H9 (cell line): ENCODE measurements around the gene NPTX1. TPM values are rescaled to one million over a fixed set of nuclear protein-coding genes. Genes with fewer than 3 reads are reported as not detected.

Experiments
- DNase-seq: peaks from one replicate; pipeline ENCODE4 v3.0.0-alpha.2; 2017
- H2AFZ ChIP-seq: one replicate; pipeline ENCODE4 v1.6.1; 2013; ENCODE audit warnings: mild to moderate bottlenecking, low read length, control low read depth, moderate library complexity
- H2AK5ac ChIP-seq: 2 replicates; pipeline ENCODE4 v1.6.1; 2013; ENCODE audit warnings: low read length, control low read depth, mixed read lengths; ENCODE audit not compliant: insufficient read length
- H2BK120ac ChIP-seq: one replicate; pipeline ENCODE4 v1.6.1; 2013; ENCODE audit warnings: low read depth, mild to moderate bottlenecking, low read length, control low read depth, inconsistent platforms; ENCODE audit not compliant: poor library complexity, severe bottlenecking
- H2BK12ac ChIP-seq: 2 replicates; pipeline ENCODE4 v1.6.1; 2013; ENCODE audit warnings: low read length, control low read depth, mixed read lengths, low read depth; ENCODE audit not compliant: insufficient read length
- H2BK15ac ChIP-seq: 2 replicates; pipeline ENCODE4 v1.6.1; 2013; ENCODE audit warnings: low read depth, low read length, control low read depth
- H2BK20ac ChIP-seq: one replicate; pipeline ENCODE4 v1.6.1; 2013; ENCODE audit warnings: low read depth, mild to moderate bottlenecking, low read length, control low read depth, inconsistent platforms; ENCODE audit not compliant: poor library complexity, severe bottlenecking
- H2BK5ac ChIP-seq: 2 replicates; pipeline ENCODE4 v1.6.1; 2013; ENCODE audit warnings: low read length, control low read depth, mixed read lengths; ENCODE audit not compliant: insufficient read length
- H3K14ac ChIP-seq: 2 replicates; pipeline ENCODE4 v1.6.1; 2013; ENCODE audit warnings: low read length, control low read depth; ENCODE audit not compliant: insufficient read depth
- H3K18ac ChIP-seq: 2 replicates; pipeline ENCODE4 v1.6.1; 2013; ENCODE audit warnings: low read depth, mild to moderate bottlenecking, mixed read lengths, low read length, control low read depth; ENCODE audit not compliant: insufficient read length
- H3K23ac ChIP-seq: 2 replicates; pipeline ENCODE4 v1.6.1; 2013; ENCODE audit warnings: low read length, control low read depth, mixed read lengths, low read depth; ENCODE audit not compliant: insufficient read length
- H3K23me2 ChIP-seq: 2 replicates; pipeline ENCODE4 v1.6.1; 2013; ENCODE audit warnings: low read depth, mild to moderate bottlenecking, mixed read lengths, low read length, control low read depth; ENCODE audit not compliant: insufficient read length, poor library complexity, severe bottlenecking
- H3K27ac ChIP-seq: 2 replicates; pipeline ENCODE4 v1.5.1; 2013; ENCODE audit warnings: low read length, control low read depth, mixed read lengths, low read depth; ENCODE audit not compliant: insufficient read length
- H3K27me3 ChIP-seq: 2 replicates; pipeline ENCODE4 v1.6.1; 2013; ENCODE audit warnings: low read length, control low read depth, inconsistent platforms; ENCODE audit not compliant: insufficient read depth
- H3K4ac ChIP-seq: 2 replicates; pipeline ENCODE4 v1.6.1; 2013; ENCODE audit warnings: low read depth, mild to moderate bottlenecking, control low read depth, inconsistent platforms, low read length, moderate library complexity
- H3K4me1 ChIP-seq: 2 replicates; pipeline ENCODE4 v1.6.1; 2013; ENCODE audit warnings: low read length, control low read depth, inconsistent platforms; ENCODE audit not compliant: insufficient read depth
- H3K4me2 ChIP-seq: 2 replicates; pipeline ENCODE4 v1.6.1; 2013; ENCODE audit warnings: low read length, control low read depth, mixed read lengths; ENCODE audit not compliant: insufficient read length, insufficient read depth
- H3K56ac ChIP-seq: 2 replicates; pipeline ENCODE4 v1.6.1; 2013; ENCODE audit warnings: low read depth, mild to moderate bottlenecking, mixed read lengths, low read length, control low read depth; ENCODE audit not compliant: insufficient read length
- H3K79me1 ChIP-seq: 2 replicates; pipeline ENCODE4 v1.6.1; 2013; ENCODE audit warnings: low read depth, mild to moderate bottlenecking, moderate library complexity, low read length, control low read depth, inconsistent platforms; ENCODE audit not compliant: insufficient read depth, poor library complexity, severe bottlenecking
- H3K79me2 ChIP-seq: 2 replicates; pipeline ENCODE4 v1.6.1; 2013; ENCODE audit warnings: low read length, control low read depth, inconsistent platforms; ENCODE audit not compliant: insufficient read depth
- H3K9ac ChIP-seq: 2 replicates; pipeline ENCODE4 v1.6.1; 2013; ENCODE audit warnings: low read length, control low read depth, mixed read lengths; ENCODE audit not compliant: insufficient read length; ENCODE audit errors: extremely low read depth
- H3K9me3 ChIP-seq: one replicate; pipeline ENCODE4 v1.6.1; 2013; ENCODE audit warnings: low read depth, low read length, inconsistent platforms; ENCODE audit not compliant: control insufficient read depth
- H3T11ph ChIP-seq: one replicate; pipeline ENCODE4 v1.6.1; 2013; ENCODE audit warnings: mild to moderate bottlenecking, low read length, control low read depth, inconsistent platforms
- H4K20me1 ChIP-seq: one replicate; pipeline ENCODE4 v1.6.1; 2013; ENCODE audit not compliant: control insufficient read depth, insufficient read length, insufficient read depth
- H4K5ac ChIP-seq: 2 replicates; pipeline ENCODE4 v1.6.1; 2013; ENCODE audit warnings: low read depth, mild to moderate bottlenecking, mixed read lengths, low read length, control low read depth; ENCODE audit not compliant: insufficient read length
- H4K8ac ChIP-seq: replicated peaks from 2 replicates; pipeline ENCODE4 v1.6.1; 2013; ENCODE audit warnings: low read length, control low read depth, mixed read lengths, low read depth; ENCODE audit not compliant: insufficient read length
- H4K91ac ChIP-seq: 2 replicates; pipeline ENCODE4 v1.6.1; 2013; ENCODE audit warnings: low read depth, mild to moderate bottlenecking, moderate library complexity, mixed read lengths, low read length, control low read depth; ENCODE audit not compliant: insufficient read length
- H3K27ac Mint-ChIP-seq, 3 experiments: 2 replicates in 2 of 3; 3 replicates in 1 of 3; pipeline ENCODE4 v1.8.0; 2020 to 2021; ENCODE audit warnings: mixed read lengths in 3 of 3, mild to moderate bottlenecking in 1 of 3, moderate library complexity in 1 of 3
- H3K27me3 Mint-ChIP-seq: 2 replicates; pipeline ENCODE4 v1.8.0; 2021; ENCODE audit warnings: low read depth, mild to moderate bottlenecking, moderate library complexity, mixed read lengths
- H3K36me3 Mint-ChIP-seq, 3 experiments: 2 replicates in 2 of 3; 3 replicates in 1 of 3; pipeline ENCODE4 v1.8.0; 2020 to 2021; ENCODE audit warnings: low read depth in 3 of 3, mixed read lengths in 3 of 3; ENCODE audit not compliant: insufficient read depth in 1 of 3
- H3K4me1 Mint-ChIP-seq, 2 experiments: 2 replicates each; pipeline ENCODE4 v1.8.0; 2020; ENCODE audit warnings: mixed read lengths in 2 of 2
- H3K4me3 Mint-ChIP-seq, 2 experiments: 2 replicates in 1 of 2; 3 replicates in 1 of 2; pipeline ENCODE4 v1.8.0; 2020 to 2021; ENCODE audit warnings: mild to moderate bottlenecking in 2 of 2, mixed read lengths in 2 of 2, moderate library complexity in 1 of 2
- H3K9me3 Mint-ChIP-seq, 2 experiments: 2 replicates in 1 of 2; 3 replicates in 1 of 2; pipeline ENCODE4 v1.8.0; 2020; ENCODE audit warnings: mild to moderate bottlenecking in 2 of 2, mixed read lengths in 2 of 2, moderate library complexity in 1 of 2
- WGBS: extraction: QIAGEN DNeasy Blood & Tissue Kit; methylation state at CpG from one replicate; pipeline ENCODE4 v1.1.7; 2013; ENCODE audit warnings: missing lambda C conversion rate, low lambda C conversion rate, mixed read lengths; ENCODE audit not compliant: insufficient read length; ENCODE audit errors: extremely low coverage; 5-methylcytosine and 5-hydroxymethylcytosine counted together
- total RNA-seq: library from RNA; stranded (reverse); gene quantifications from 2 replicates; pipeline ENCODE4 v1.2.1, GENCODE V29; 2021
- TF ChIP-seq, protein P1 (sequence below): fragments of 200-600 bp; sonication (generic); conservative IDR thresholded peaks from 3 replicates; pipeline ENCODE4 v1.8.0; 2021; ENCODE audit warnings: antibody characterized with exemption, mild to moderate bottlenecking

The NPTX1 gene
- total RNA-seq, 1 experiment from 2014 or later: 20.5 TPM

DNA sequence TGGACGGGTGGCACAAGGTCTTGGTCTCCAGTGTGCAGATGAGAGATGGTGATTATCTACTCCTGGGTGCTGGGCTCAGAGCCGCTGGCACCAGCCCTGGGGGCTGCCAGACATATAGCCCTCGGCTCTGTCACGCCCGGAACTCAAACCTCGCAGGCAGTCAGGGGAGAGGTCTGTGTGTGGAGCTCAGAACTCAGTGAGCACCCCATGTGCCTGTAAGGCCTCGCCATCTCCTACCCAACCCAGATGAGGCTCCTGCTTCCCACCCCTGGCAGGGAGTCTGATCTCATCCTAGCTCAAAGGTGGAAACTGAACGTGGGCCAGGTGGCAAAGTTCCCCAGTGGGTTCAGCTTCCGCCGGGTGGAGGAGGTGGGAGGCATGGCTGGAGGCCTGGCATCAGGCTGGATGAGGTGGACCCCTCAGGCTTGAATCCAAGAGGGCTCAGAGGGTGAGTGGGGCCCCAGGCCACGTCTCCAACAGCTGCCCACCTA, 22.6 kb upstream of the NPTX1 start:
- Histone ChIP-seq H3K9me3 (no peaks in the 10 kb centered on the region), H3K18ac (no peak overlapping the region), H2BK5ac (no peak overlapping the region), H2BK15ac (no peak overlapping the region), H3K4ac (no peak overlapping the region), H3T11ph (no peak overlapping the region), H3K4me2 (no peak overlapping the region), H3K27ac (no peak overlapping the region), H3K27me3 (no peaks in the 10 kb centered on the region), H3K79me2 (no peaks in the 10 kb centered on the region), H3K56ac (no peak overlapping the region), H3K79me1 (no peaks in the 10 kb centered on the region), H3K9ac (no peak overlapping the region), H2BK20ac (no peak overlapping the region), H2AK5ac (no peak overlapping the region), H4K20me1 (no peaks in the 10 kb centered on the region), H3K14ac (no peak overlapping the region), H3K23me2 (no peaks in the 10 kb centered on the region), H2BK12ac (no peak overlapping the region), H3K4me1 (no peaks in the 10 kb centered on the region), H3K23ac (no peak overlapping the region), H4K91ac (no peak overlapping the region), H4K5ac (no peak overlapping the region), H2BK120ac (no peak overlapping the region), H4K8ac (no peak overlapping the region), H2AFZ (no peak overlapping the region)
- H3K27me3 Mint-ChIP-seq: peaks cover 56% of the 10 kb centered on the region
- H3K36me3 Mint-ChIP-seq: no peaks in the 10 kb centered on the region
- peaks cover 4 to 20% of the 10 kb centered on the region in 2 experiments for H3K4me1 Mint-ChIP-seq
- no CpG with 5 or more reads among the region's 11 CpGs for WGBS
- DNase-seq: no peak
- H3K4me3 Mint-ChIP-seq: no peak overlapping the region
- peaks cover 3% of the 10 kb centered on the region in 2 experiments; a peak in 2 of 5 replicates for H3K9me3 Mint-ChIP-seq
- no peak overlapping the region for H3K27ac Mint-ChIP-seq
- TF ChIP-seq, protein P1, sequence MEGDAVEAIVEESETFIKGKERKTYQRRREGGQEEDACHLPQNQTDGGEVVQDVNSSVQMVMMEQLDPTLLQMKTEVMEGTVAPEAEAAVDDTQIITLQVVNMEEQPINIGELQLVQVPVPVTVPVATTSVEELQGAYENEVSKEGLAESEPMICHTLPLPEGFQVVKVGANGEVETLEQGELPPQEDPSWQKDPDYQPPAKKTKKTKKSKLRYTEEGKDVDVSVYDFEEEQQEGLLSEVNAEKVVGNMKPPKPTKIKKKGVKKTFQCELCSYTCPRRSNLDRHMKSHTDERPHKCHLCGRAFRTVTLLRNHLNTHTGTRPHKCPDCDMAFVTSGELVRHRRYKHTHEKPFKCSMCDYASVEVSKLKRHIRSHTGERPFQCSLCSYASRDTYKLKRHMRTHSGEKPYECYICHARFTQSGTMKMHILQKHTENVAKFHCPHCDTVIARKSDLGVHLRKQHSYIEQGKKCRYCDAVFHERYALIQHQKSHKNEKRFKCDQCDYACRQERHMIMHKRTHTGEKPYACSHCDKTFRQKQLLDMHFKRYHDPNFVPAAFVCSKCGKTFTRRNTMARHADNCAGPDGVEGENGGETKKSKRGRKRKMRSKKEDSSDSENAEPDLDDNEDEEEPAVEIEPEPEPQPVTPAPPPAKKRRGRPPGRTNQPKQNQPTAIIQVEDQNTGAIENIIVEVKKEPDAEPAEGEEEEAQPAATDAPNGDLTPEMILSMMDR: no peak
